GM19193 (cell line): ENCODE results near the gene RNASE3.

Experiments
- POLR2A ChIP-seq: IDR thresholded peaks from 4 replicates; pipeline ENCODE4 v1.6.1; 2011; ENCODE audit not compliant: insufficient read depth, insufficient read length; ENCODE audit errors: extremely low read depth

Gene RNASE3

GRCh38 chr14:20905676-20906075, 14.5 kb downstream of the RNASE3 start:
- no peak for TF ChIP-seq POLR2A

- no peak for TF ChIP-seq POLR2A
These were observed 16.0 kb downstream of the RNASE3 start for GRCh38 chr14:20907214-20907613.

- no peak for TF ChIP-seq POLR2A
These were observed 43.1 kb downstream of the RNASE3 start for GRCh38 chr14:20934148-20934762.

- TF ChIP-seq POLR2A, result no peak
These were observed 44.3 kb downstream of the RNASE3 start for GRCh38 chr14:20935303-20935984.
